Fibroblast of mammary gland (primary cell): ENCODE measurements around the gene GPR18.
A peak's percentile ranks its signal among the peaks of the same experiment; 100 is the strongest.

Experiments
- DNase-seq: peaks from one replicate; pipeline ENCODE4 v3.0.0-alpha.2; 2010; ENCODE audit warnings: low read depth
- H3K4me3 ChIP-seq: 2 replicates; pipeline ENCODE4 v1.5.1; 2011; ENCODE audit warnings: low read depth, mild to moderate bottlenecking, low read length, moderate library complexity; ENCODE audit not compliant: control insufficient read depth
- CTCF ChIP-seq: conservative IDR thresholded peaks from 2 replicates; pipeline ENCODE4 v1.5.1; 2011; ENCODE audit warnings: low read depth, low read length, inconsistent platforms; ENCODE audit not compliant: control insufficient read depth, insufficient read depth

The GPR18 gene

GRCh38 chr13:99228737-99229691 lies 29.2 kb downstream of the GPR18 start:
- peak; percentile 19 for DNase-seq
- no peak for TF ChIP-seq CTCF
- H3K4me3 ChIP-seq: no peak overlapping the region

- no peak for DNase-seq
- TF ChIP-seq CTCF: no peak
Measured at GRCh38 chr13:99227909-99228688, 30.1 kb downstream of the GPR18 start.

GRCh38 chr13:99227331-99227900 lies 30.8 kb downstream of the GPR18 start:
- no peak for TF ChIP-seq CTCF
- DNase-seq: no peak
- H3K4me3 ChIP-seq: no peak overlapping the region

More at GRCh38 chr13:99227909-99228688, 30.1 kb downstream of the GPR18 start:
- no peak overlapping the region for H3K4me3 ChIP-seq

- no peak for TF ChIP-seq CTCF
- DNase-seq: peak; percentile 49
- H3K4me3 ChIP-seq: no peak overlapping the region
Measured at GRCh38 chr13:99226513-99226912, 31.7 kb downstream of the GPR18 start.

GRCh38 chr13:99225078-99225477 lies 33.1 kb downstream of the GPR18 start:
- no peak for TF ChIP-seq CTCF
- DNase-seq: no peak
- H3K4me3 ChIP-seq: no peak overlapping the region

GRCh38 chr13:99224021-99224420 lies 34.2 kb downstream of the GPR18 start:
- H3K4me3 ChIP-seq: no peak overlapping the region
- no peak for TF ChIP-seq CTCF
- DNase-seq: no peak
